ENCODE data around the gene OBP2A. TPM values are rescaled to one million over a fixed set of nuclear protein-coding genes. Genes with fewer than 3 reads are reported as not detected.
"Not testable (repeated sequence)": the region's sequence is repeated elsewhere in the genome, so short reads cannot be mapped to it uniquely, and the experiment has no call there.

OBP2A gene
- total RNA-seq, 8 experiments from 2014 or later, result 0.29 to 18.3 (median 0.75) TPM; not detected in 4

- WGBS, 10 experiments, result 0 to 93% (median 60%) methylated on average over 1 to 4 of the region's 8 CpGs; no CpG with 5 or more reads in 3 of the 10 experiments
- in situ Hi-C loops (cut with MboI; ENCODE audit: low pct_unique_long_range_greater_than_20kb in 2 of 9, low sequenced_read_pairs in 9 of 9, unreplicated experiment in 9 of 9), result no loop called here
- Histone ChIP-seq H3K4me1 (replicated peaks in 1 of 2) (no peaks in the 10 kb centered on the region), H3K4me3 (no peak overlapping the region), H3K27ac (no peak overlapping the region)
- no peak for ATAC-seq (replicated peaks in 6 of 8)
These were observed 9.7 kb upstream of the OBP2A start for GRCh38 chr9:135536216-135536615.

GRCh38 chr9:135543262-135543894 is 2.5 kb upstream of the OBP2A start:
- H3K4me1 ChIP-seq (replicated peaks in 1 of 2); in situ Hi-C loops (cut with MboI; ENCODE audit: low pct_unique_long_range_greater_than_20kb in 2 of 9, low sequenced_read_pairs in 9 of 9, unreplicated experiment in 9 of 9); H3K27ac ChIP-seq; H3K4me3 ChIP-seq: not testable (repeated sequence)
- WGBS, 10 experiments, result 33 to 86% (median 71%) methylated on average over 1 to 8 of the region's 8 CpGs; no CpG with 5 or more reads in 2 of the 10 experiments
- ATAC-seq (replicated peaks in 6 of 8), result peak in 2 of 8 experiments; percentile 25 to 84

- H3K4me3 ChIP-seq, result no peak overlapping the region
- ATAC-seq (replicated peaks in 6 of 8), result no peak
- WGBS, 10 experiments, result 49 to 100% (median 72%) methylated on average over 1 to 12 of the region's 18 CpGs; no CpG with 5 or more reads in 3 of the 10 experiments
- in situ Hi-C loops (cut with MboI; ENCODE audit: low pct_unique_long_range_greater_than_20kb in 2 of 9, low sequenced_read_pairs in 9 of 9, unreplicated experiment in 9 of 9), result no loop called here
- H3K4me1 ChIP-seq (replicated peaks in 1 of 2), result no peaks in the 10 kb centered on the region
- H3K27ac ChIP-seq, result no peak overlapping the region
These were observed 818 bp upstream of the OBP2A start for GRCh38 chr9:135544981-135545635.

- H3K4me1 ChIP-seq (replicated peaks in 1 of 2); ATAC-seq (replicated peaks in 6 of 8); H3K27ac ChIP-seq; in situ Hi-C loops (cut with MboI; ENCODE audit: low pct_unique_long_range_greater_than_20kb in 2 of 9, low sequenced_read_pairs in 9 of 9, unreplicated experiment in 9 of 9); H3K4me3 ChIP-seq: not testable (repeated sequence)
- WGBS, 10 experiments, result 20 to 54% (median 41%) methylated on average over 1 to 2 of the region's 21 CpGs; no CpG with 5 or more reads in 6 of the 10 experiments
These were observed 1.1 kb downstream of the OBP2A start for GRCh38 chr9:135546792-135547617.

- no peak for ATAC-seq (replicated peaks in 6 of 8)
- WGBS, 10 experiments, result 60 to 86% (median 76%) methylated on average over 1 to 7 of the region's 28 CpGs; no CpG with 5 or more reads in 6 of the 10 experiments
- in situ Hi-C loops (cut with MboI; ENCODE audit: low pct_unique_long_range_greater_than_20kb in 2 of 9, low sequenced_read_pairs in 9 of 9, unreplicated experiment in 9 of 9), result no loop called here
- no peak overlapping the region for H3K4me3 ChIP-seq
- H3K27ac ChIP-seq, result no peak overlapping the region
- no peaks in the 10 kb centered on the region for H3K4me1 ChIP-seq (replicated peaks in 1 of 2)
These were observed 2.1 kb downstream of the OBP2A start for GRCh38 chr9:135547756-135548736.

GRCh38 chr9:135549478-135550343 is 3.8 kb downstream of the OBP2A start:
- WGBS, 10 experiments, result 67% methylated on average over 1 of the region's 28 CpGs; no CpG with 5 or more reads in 9 of the 10 experiments
- H3K27ac ChIP-seq; H3K4me1 ChIP-seq (replicated peaks in 1 of 2); in situ Hi-C loops (cut with MboI; ENCODE audit: low pct_unique_long_range_greater_than_20kb in 2 of 9, low sequenced_read_pairs in 9 of 9, unreplicated experiment in 9 of 9); H3K4me3 ChIP-seq; ATAC-seq (replicated peaks in 6 of 8): not testable (repeated sequence)

GRCh38 chr9:135550344-135550918 is 4.5 kb downstream of the OBP2A start:
- in situ Hi-C loops (cut with MboI; ENCODE audit: low pct_unique_long_range_greater_than_20kb in 2 of 9, low sequenced_read_pairs in 9 of 9, unreplicated experiment in 9 of 9), result no loop called here
- no peak for ATAC-seq (replicated peaks in 6 of 8)
- H3K4me3 ChIP-seq, result no peak overlapping the region
- H3K27ac ChIP-seq, result no peak overlapping the region
- no peaks in the 10 kb centered on the region for H3K4me1 ChIP-seq (replicated peaks in 1 of 2)
- WGBS, 10 experiments, result 37 to 67% (median 52%) methylated on average over 3 to 9 of the region's 17 CpGs; no CpG with 5 or more reads in 5 of the 10 experiments

GRCh38 chr9:135551031-135551430 is 5.1 kb downstream of the OBP2A start:
- Histone ChIP-seq H3K27ac (no peak overlapping the region), H3K4me3 (no peak overlapping the region), H3K4me1 (replicated peaks in 1 of 2) (no peaks in the 10 kb centered on the region)
- in situ Hi-C loops (cut with MboI; ENCODE audit: low pct_unique_long_range_greater_than_20kb in 2 of 9, low sequenced_read_pairs in 9 of 9, unreplicated experiment in 9 of 9), result no loop called here
- no peak for ATAC-seq (replicated peaks in 6 of 8)
- 32 to 100% (median 82%) methylated on average over 2 to 11 of the region's 14 CpGs; no CpG with 5 or more reads in 2 of the 10 experiments for WGBS, 10 experiments

GRCh38 chr9:135551456-135551855 is 5.5 kb downstream of the OBP2A start:
- in situ Hi-C loops (cut with MboI; ENCODE audit: low pct_unique_long_range_greater_than_20kb in 2 of 9, low sequenced_read_pairs in 9 of 9, unreplicated experiment in 9 of 9), result no loop called here
- WGBS, 10 experiments, result 83 to 100% methylated on average over 3 to 6 of the region's 13 CpGs; no CpG with 5 or more reads in 8 of the 10 experiments
- Histone ChIP-seq H3K4me3 (no peak overlapping the region), H3K27ac (no peak overlapping the region), H3K4me1 (replicated peaks in 1 of 2) (no peaks in the 10 kb centered on the region)
- ATAC-seq (replicated peaks in 6 of 8), result no peak

GRCh38 chr9:135552021-135552697 is 6.2 kb downstream of the OBP2A start:
- Histone ChIP-seq H3K27ac (no peak overlapping the region), H3K4me1 (replicated peaks in 1 of 2) (no peaks in the 10 kb centered on the region), H3K4me3 (no peak overlapping the region)
- 40 to 87% (median 65%) methylated on average over 1 to 3 of the region's 18 CpGs; no CpG with 5 or more reads in 4 of the 10 experiments for WGBS, 10 experiments
- peak in 1 of 8 experiments; percentile 20 for ATAC-seq (replicated peaks in 6 of 8)
- in situ Hi-C loops (cut with MboI; ENCODE audit: low pct_unique_long_range_greater_than_20kb in 2 of 9, low sequenced_read_pairs in 9 of 9, unreplicated experiment in 9 of 9), result no loop called here

GRCh38 chr9:135552698-135553171 is 6.8 kb downstream of the OBP2A start:
- ATAC-seq (replicated peaks in 6 of 8), result peak in 2 of 8 experiments; percentile 26 to 30
- no peak overlapping the region for H3K27ac ChIP-seq
- H3K4me3 ChIP-seq, result no peak overlapping the region
- in situ Hi-C loops (cut with MboI; ENCODE audit: low pct_unique_long_range_greater_than_20kb in 2 of 9, low sequenced_read_pairs in 9 of 9, unreplicated experiment in 9 of 9), result no loop called here
- WGBS, 10 experiments, result 76% methylated on average over 3 of the region's 19 CpGs; no CpG with 5 or more reads in 9 of the 10 experiments
- no peaks in the 10 kb centered on the region for H3K4me1 ChIP-seq (replicated peaks in 1 of 2)

Measured in motor neuron (in vitro differentiated cells).